K562 (cell line): ENCODE results near the gene STUB1. TPM values are rescaled to one million over a fixed set of nuclear protein-coding genes. Genes with fewer than 3 reads are reported as not detected.

Source experiments
- CBX3 ChIP-seq, 2 experiments: IDR thresholded peaks; 1 replicate in 1 of 2; 2 replicates in 1 of 2; pipeline ENCODE4 v1.6.1; 2012; ENCODE audit warnings: inconsistent platforms in 2 of 2, low read length in 2 of 2, borderline replicate concordance in 1 of 2, control low read depth in 1 of 2
- E2F6 ChIP-seq, 2 experiments: IDR thresholded peaks; 2 replicates each; pipeline ENCODE4 v1.6.1; 2011; ENCODE audit warnings: borderline replicate concordance in 1 of 2, control low read depth in 1 of 2, low read depth in 1 of 2, low read length in 1 of 2, mild to moderate bottlenecking in 1 of 2, mixed read lengths in 1 of 2, moderate library complexity in 1 of 2; ENCODE audit not compliant: insufficient read depth in 1 of 2, insufficient read length in 1 of 2, poor library complexity in 1 of 2, severe bottlenecking in 1 of 2; ENCODE audit errors: extremely low read depth in 1 of 2
- EGR1 ChIP-seq: fragments of 450-650 bp; conservative IDR thresholded peaks from 2 replicates; pipeline ENCODE4 v1.6.1; 2017; ENCODE audit warnings: mild to moderate bottlenecking
- ELF2 ChIP-seq: fragments of 250-450 bp; sonication (Bioruptor Pico); IDR thresholded peaks from 2 replicates; pipeline ENCODE4 v1.5.0; 2021; ENCODE audit warnings: mild to moderate bottlenecking
- HOMEZ ChIP-seq: fragments of 250-450 bp; sonication (Bioruptor Pico); IDR thresholded peaks from 2 replicates; pipeline ENCODE4 v1.4.0; 2020; ENCODE audit warnings: mild to moderate bottlenecking, moderate library complexity
- KHSRP ChIP-seq: fragments of 450-650 bp; IDR thresholded peaks from 2 replicates; pipeline ENCODE4 v1.6.1; 2017
- LEF1 ChIP-seq: fragments of 450-650 bp; IDR thresholded peaks from 2 replicates; pipeline ENCODE4 v1.6.1; 2016; ENCODE audit warnings: mild to moderate bottlenecking
- MAFK ChIP-seq: IDR thresholded peaks from 2 replicates; pipeline ENCODE4 v1.6.1; 2011; ENCODE audit warnings: low read length, improper control_type of control experiment
- NFATC3 ChIP-seq: fragments of 450-650 bp; IDR thresholded peaks from 2 replicates; pipeline ENCODE4 v1.6.1; 2017; ENCODE audit warnings: mild to moderate bottlenecking
- SIX5 ChIP-seq, 2 experiments: IDR thresholded peaks; 2 replicates each; pipeline ENCODE4 v1.6.1; 2011; ENCODE audit warnings: low read length in 2 of 2, borderline replicate concordance in 1 of 2, low read depth in 1 of 2, mild to moderate bottlenecking in 1 of 2, moderate library complexity in 1 of 2; ENCODE audit not compliant: insufficient read depth in 1 of 2
- TAF1 ChIP-seq: IDR thresholded peaks from 2 replicates; pipeline ENCODE4 v1.6.1; 2011; ENCODE audit warnings: mild to moderate bottlenecking, low read length, moderate library complexity; ENCODE audit not compliant: insufficient read depth, control insufficient read depth, severe bottlenecking; ENCODE audit errors: extremely low read depth
- TCFL5 ChIP-seq: fragments of 250-450 bp; sonication (Bioruptor Pico); conservative IDR thresholded peaks from 2 replicates; pipeline ENCODE4 v1.6.1; 2021; ENCODE audit warnings: mild to moderate bottlenecking, moderate library complexity, matching md5 sums
- THRA ChIP-seq: fragments of 450-650 bp; IDR thresholded peaks from 2 replicates; pipeline ENCODE4 v1.6.1; 2017; ENCODE audit warnings: mild to moderate bottlenecking, moderate library complexity
- TRIM24 ChIP-seq, 2 experiments: fragments of 450-650 bp; IDR thresholded peaks; 2 replicates each; pipeline ENCODE4 v1.6.1; 2016
- ZNF140 ChIP-seq: fragments of 250-450 bp; sonication (Bioruptor Pico); IDR thresholded peaks from 2 replicates; pipeline ENCODE4 v1.8.0; 2021; ENCODE audit warnings: moderate library complexity, mild to moderate bottlenecking, inconsistent platforms
- ZNF175 ChIP-seq: fragments of 200-800 bp; sonication (Bioruptor generic); IDR thresholded peaks from 2 replicates; pipeline ENCODE4 v1.6.1; 2016; ENCODE audit warnings: low read depth, mild to moderate bottlenecking, missing genetic modification characterization, missing compliant biosample characterization
- ZNF217 ChIP-seq: sonication (generic); formaldehyde crosslinking; IDR thresholded peaks from 2 replicates; pipeline ENCODE4 v1.8.0; 2022; ENCODE audit warnings: mild to moderate bottlenecking, missing genetic modification reagents
- ZNF668 ChIP-seq: fragments of 250-450 bp; sonication (Bioruptor Pico); IDR thresholded peaks from 2 replicates; pipeline ENCODE4 v1.8.0; 2022; ENCODE audit warnings: mild to moderate bottlenecking, inconsistent platforms
- polyA plus RNA-seq, 8 experiments: library from polyadenylated mRNA; depleted of rRNA in 4 of 8; stranded (reverse) in 5 of 8; unstranded in 3 of 8; fragments of >200 nt; fragmentation: Nextera tagmentation in 2 of 8; fragmentation: Illumina TruSeq in 1 of 8; extraction: Ambion mirVana in 2 of 8; extraction: Trizol in 1 of 8; gene quantifications; 2 replicates each; pipeline versions ENCODE4 v1.2.1 to v1.2.3, GENCODE V29; 2011 to 2014; ENCODE audit warnings: inconsistent platforms in 1 of 8, missing spikeins in 1 of 8
- total RNA-seq, 7 experiments: library from RNA; depleted of rRNA in 6 of 7; stranded (reverse); fragments of >200 nt in 6 of 7; fragmentation: Illumina TruSeq in 2 of 7; extraction: Trizol in 2 of 7; gene quantifications; 2 replicates each; pipeline versions ENCODE4 v1.2.1 to v1.2.3, GENCODE V29; 2011 to 2021; ENCODE audit warnings: low replicate concordance in 1 of 7
- TF ChIP-seq, protein P1 (sequence below): sonication (generic); formaldehyde crosslinking; IDR thresholded peaks from 2 replicates; pipeline ENCODE4 v1.8.0; 2022; ENCODE audit warnings: mild to moderate bottlenecking, missing genetic modification reagents
- TF ChIP-seq, protein P2 (sequence below), 3 experiments: fragments of 200-800 bp in 1 of 3; sonication (Bioruptor generic) in 1 of 3; sonication (generic) in 1 of 3; formaldehyde crosslinking in 1 of 3; IDR thresholded peaks; 2 replicates each; pipeline versions ENCODE4 v1.6.1 to v1.8.0; 2016 to 2022; ENCODE audit warnings: mild to moderate bottlenecking in 2 of 3, missing compliant biosample characterization in 2 of 3, missing genetic modification characterization in 2 of 3, missing genetic modification reagents in 1 of 3

The STUB1 gene
- total and polyA plus RNA-seq, 9 of the 15 experiments (the other 6 are each of a cell fraction or from before 2014, with no cell fraction given): 10.6 to 251 (median 152) TPM

- TF ChIP-seq SIX5 (IDR thresholded peaks at IDR 0.05; ENCODE audit: borderline replicate concordance in 1 of 2, insufficient read depth in 1 of 2, low read depth in 1 of 2, low read length in 2 of 2) (no peak), TCFL5 (CRISPR knock-in tag) (no peak), LEF1 (no peak; the same call in 1 of the 2 replicates), HOMEZ (CRISPR knock-in tag) (no peak), CBX3 (IDR thresholded peaks at IDR 0.05; ENCODE audit: borderline replicate concordance in 1 of 2, low read length in 2 of 2) (0 out of 3 replicates have a peak, but pooled peaks of 1 of the 2 experiments have one; percentile 12), E2F6 (IDR thresholded peaks at IDR 0.05; ENCODE audit: borderline replicate concordance in 1 of 2, extremely low read depth in 1 of 2, insufficient read depth in 1 of 2, insufficient read length in 1 of 2, low read depth in 1 of 2, low read length in 1 of 2, poor library complexity in 1 of 2, severe bottlenecking in 1 of 2) (peak in 1 of 2 experiments; percentile 60), TRIM24 (IDR thresholded peaks at IDR 0.05) (no peak), ZNF140 (CRISPR knock-in tag) (no peak), EGR1 (peak; percentile 60), TAF1 (peak; percentile 14), THRA (no peak), NFATC3 (no peak), KHSRP (no peak), ELF2 (CRISPR knock-in tag) (no peak), ZNF668 (CRISPR knock-in tag) (no peak), ZNF217 (CRISPR knock-in tag) (no peak), MAFK (no peak), ZNF175 (CRISPR knock-in tag) (no peak)
- TF ChIP-seq, protein P1, sequence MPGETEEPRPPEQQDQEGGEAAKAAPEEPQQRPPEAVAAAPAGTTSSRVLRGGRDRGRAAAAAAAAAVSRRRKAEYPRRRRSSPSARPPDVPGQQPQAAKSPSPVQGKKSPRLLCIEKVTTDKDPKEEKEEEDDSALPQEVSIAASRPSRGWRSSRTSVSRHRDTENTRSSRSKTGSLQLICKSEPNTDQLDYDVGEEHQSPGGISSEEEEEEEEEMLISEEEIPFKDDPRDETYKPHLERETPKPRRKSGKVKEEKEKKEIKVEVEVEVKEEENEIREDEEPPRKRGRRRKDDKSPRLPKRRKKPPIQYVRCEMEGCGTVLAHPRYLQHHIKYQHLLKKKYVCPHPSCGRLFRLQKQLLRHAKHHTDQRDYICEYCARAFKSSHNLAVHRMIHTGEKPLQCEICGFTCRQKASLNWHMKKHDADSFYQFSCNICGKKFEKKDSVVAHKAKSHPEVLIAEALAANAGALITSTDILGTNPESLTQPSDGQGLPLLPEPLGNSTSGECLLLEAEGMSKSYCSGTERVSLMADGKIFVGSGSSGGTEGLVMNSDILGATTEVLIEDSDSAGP: no peak
- TF ChIP-seq, protein P2, sequence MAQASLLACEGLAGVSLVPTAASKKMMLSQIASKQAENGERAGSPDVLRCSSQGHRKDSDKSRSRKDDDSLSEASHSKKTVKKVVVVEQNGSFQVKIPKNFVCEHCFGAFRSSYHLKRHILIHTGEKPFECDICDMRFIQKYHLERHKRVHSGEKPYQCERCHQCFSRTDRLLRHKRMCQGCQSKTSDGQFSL (CRISPR knock-in tag; IDR thresholded peaks at IDR 0.05): peak; percentile 89
- TF ChIP-seq, protein P2 (tag; IDR thresholded peaks at IDR 0.05): peak in 1 of 2 experiments; percentile 75; a peak in 2 of 4 replicates
Observed at GRCh38 chr16:720447-720989, 40.3 kb downstream of the STUB1 start (continued).
